H54 (cell line): ENCODE results near the gene ZNF490.
A peak's percentile ranks its signal among the peaks of the same experiment; 100 is the strongest.
"Not testable (repeated sequence)": the region's sequence is repeated elsewhere in the genome, so short reads cannot be mapped to it uniquely, and the experiment has no call there.

Experiments
- DNase-seq: peaks from one replicate; pipeline ENCODE4 v3.0.0; 2011; ENCODE audit warnings: low spot score, mixed read lengths; ENCODE audit not compliant: insufficient read length
- FAIRE-seq: peaks from 3 replicates; lab custom pipeline; 2011; peaks lifted over from hg19 to GRCh38; lab: Jason Lieb, UNC
- POLR2A ChIP-seq: IDR thresholded peaks from 2 replicates; pipeline ENCODE4 v1.6.1; 2011; ENCODE audit warnings: low read depth, mild to moderate bottlenecking, low read length

ZNF490 gene

GRCh38 chr19:12639901-12640613 lies 29.4 kb upstream of the ZNF490 start:
- no peak for TF ChIP-seq POLR2A
- FAIRE-seq: no peak
- DNase-seq: peak; percentile 81

GRCh38 chr19:12638611-12639182 lies 28.1 kb upstream of the ZNF490 start:
- no peak for TF ChIP-seq POLR2A
- DNase-seq: no peak
- FAIRE-seq: no peak

- DNase-seq (no peak), FAIRE-seq (no peak)
- TF ChIP-seq POLR2A: no peak
These were observed 26.0 kb upstream of the ZNF490 start for GRCh38 chr19:12636631-12637030.

- no peak for TF ChIP-seq POLR2A
- DNase-seq: no peak
These were observed 18.6 kb upstream of the ZNF490 start for GRCh38 chr19:12629215-12629614.

GRCh38 chr19:12628040-12629022 lies 17.7 kb upstream of the ZNF490 start:
- DNase-seq (no peak), FAIRE-seq (no peak)
- no peak for TF ChIP-seq POLR2A

More at GRCh38 chr19:12629215-12629614, 18.6 kb upstream of the ZNF490 start:
- FAIRE-seq: no peak

- FAIRE-seq (no peak), DNase-seq (no peak)
- TF ChIP-seq POLR2A: no peak
These were observed 16.3 kb upstream of the ZNF490 start for GRCh38 chr19:12626958-12627357.

GRCh38 chr19:12623361-12624031 lies 12.9 kb upstream of the ZNF490 start:
- no peak for TF ChIP-seq POLR2A
- no peak for FAIRE-seq
- no peak for DNase-seq

- FAIRE-seq, DNase-seq: not testable (repeated sequence)
These were observed 10.8 kb upstream of the ZNF490 start for GRCh38 chr19:12621253-12622024.

- no peak for DNase-seq
- no peak for TF ChIP-seq POLR2A
- FAIRE-seq: no peak
These were observed 7.0 kb upstream of the ZNF490 start for GRCh38 chr19:12617646-12618045.

- TF ChIP-seq POLR2A: no peak
- DNase-seq (peak; percentile 61), FAIRE-seq (no peak)
These were observed 717 bp upstream of the ZNF490 start for GRCh38 chr19:12611361-12611699.

- no peak for DNase-seq
- FAIRE-seq: no peak
- TF ChIP-seq POLR2A: no peak
These were observed 3.0 kb downstream of the ZNF490 start for GRCh38 chr19:12607631-12608030.

- FAIRE-seq (no peak), DNase-seq (no peak)
- no peak for TF ChIP-seq POLR2A
These were observed 3.8 kb downstream of the ZNF490 start for GRCh38 chr19:12606796-12607195.

- FAIRE-seq (no peak), DNase-seq (no peak)
- no peak for TF ChIP-seq POLR2A
These were observed 6.9 kb downstream of the ZNF490 start for GRCh38 chr19:12603714-12604113.

- no peak for TF ChIP-seq POLR2A
- no peak for DNase-seq
- no peak for FAIRE-seq
These were observed 13.0 kb downstream of the ZNF490 start for GRCh38 chr19:12597594-12597993.
